Measurements from ENCODE around the gene SQOR. TPM values are rescaled to one million over a fixed set of nuclear protein-coding genes. Genes with fewer than 3 reads are reported as not detected.

The SQOR gene
- total RNA-seq, 1 experiment from 2014 or later: 17.6 TPM

DNA sequence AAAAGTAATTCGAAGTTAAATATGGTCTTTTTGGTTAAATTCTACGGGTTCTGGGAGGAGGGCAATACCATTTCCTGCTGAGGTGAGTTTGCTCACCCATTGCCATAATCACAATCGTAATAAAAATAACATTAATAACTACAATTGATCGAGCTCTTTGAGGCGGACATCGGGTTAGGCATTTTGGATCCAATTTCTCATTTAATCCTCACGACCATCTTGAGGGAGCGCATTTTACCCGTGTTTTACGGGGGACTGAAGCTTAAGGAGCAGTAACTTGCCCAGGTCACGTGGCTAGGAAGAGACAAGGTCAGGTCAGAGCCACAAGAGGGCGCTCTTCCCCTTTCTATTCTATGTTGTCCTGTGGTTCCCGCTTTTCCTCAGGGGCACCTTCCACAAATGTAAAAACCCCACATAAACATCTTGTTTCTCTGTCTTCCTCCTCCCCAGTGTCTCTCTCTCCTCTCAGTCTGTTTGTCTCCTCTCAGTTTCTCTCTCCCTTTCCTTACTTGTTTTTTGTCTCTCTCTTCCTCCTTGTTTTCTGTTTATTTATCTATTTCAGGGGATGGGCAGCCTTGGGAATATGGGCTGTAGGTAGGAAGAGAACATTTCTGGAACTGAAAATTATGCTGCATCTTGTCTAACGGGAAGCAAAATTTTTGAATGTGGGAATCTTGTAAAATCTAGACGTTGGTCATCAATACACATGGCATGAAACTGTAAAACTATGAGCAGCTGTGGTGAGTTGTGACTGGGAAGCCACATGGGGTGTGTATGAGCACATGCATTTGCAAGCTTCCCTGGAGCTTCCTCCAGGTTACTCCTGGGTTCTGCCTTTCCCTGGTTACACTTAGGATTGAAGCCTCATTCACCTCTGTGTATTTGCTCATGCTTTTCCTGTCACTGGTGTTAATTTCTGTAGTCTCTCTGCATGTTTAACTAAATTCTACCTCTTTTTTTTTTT is 71.0 kb downstream of the SQOR start:
- Histone ChIP-seq H3K4me3 (replicated peaks in 1 of 2; ENCODE audit: low read depth in 1 of 2, low read length in 2 of 2) (peak overlapping the region; percentile 21 to 40), H3K79me2 (ENCODE audit: insufficient read depth, low read length) (no peaks in the 10 kb centered on the region), H3K36me3 (ENCODE audit: control insufficient read depth in 1 of 2, insufficient read depth in 2 of 2, low read length in 2 of 2) (no peaks in the 10 kb centered on the region), H4K20me1 (ENCODE audit: insufficient read depth) (no peaks in the 10 kb centered on the region), H3K9me2 (ENCODE audit: insufficient read depth) (no peaks in the 10 kb centered on the region), H3K9me3 (ENCODE audit: control insufficient read depth in 1 of 2, insufficient read depth in 1 of 2, low read depth in 1 of 2, low read length in 2 of 2) (no peaks in the 10 kb centered on the region), H3K4me2 (ENCODE audit: low read length) (peak overlapping the region; percentile 71), H3K4me1 (ENCODE audit: control insufficient read depth in 1 of 2, insufficient read depth in 2 of 2, low read length in 2 of 2) (peaks cover 0 to 11% of the 10 kb centered on the region in 2 experiments; a peak in 2 of 4 replicates), H3K9ac (ENCODE audit: low read length) (peak overlapping the region; percentile 24; the same call in 1 of the 2 replicates), H2AFZ (ENCODE audit: low read depth, low read length, poor library complexity, severe bottlenecking) (peak overlapping the region; percentile 99), H3K27me3 (ENCODE audit: insufficient read depth, low read length) (no peaks in the 10 kb centered on the region), H3K27ac (ENCODE audit: low read depth, low read length) (no peak overlapping the region)
- intact Hi-C loops (cut with micrococcal nuclease): loop anchor here (2.0 to 5.0 kb wide), 2 partner anchors 85 to 607 kb away; no protein-coding TSS in a partner anchor
- TF ChIP-seq RAD21 (IDR thresholded peaks at IDR 0.05; ENCODE audit: low read depth): peak; percentile 65
- no peak for TF ChIP-seq POLR2AphosphoS5 (IDR thresholded peaks at IDR 0.05; ENCODE audit: low read depth, low read length)
- no peak for TF ChIP-seq EZH2phosphoT487 (IDR thresholded peaks at IDR 0.05; ENCODE audit: borderline replicate concordance)
- TF ChIP-seq, protein P1, sequence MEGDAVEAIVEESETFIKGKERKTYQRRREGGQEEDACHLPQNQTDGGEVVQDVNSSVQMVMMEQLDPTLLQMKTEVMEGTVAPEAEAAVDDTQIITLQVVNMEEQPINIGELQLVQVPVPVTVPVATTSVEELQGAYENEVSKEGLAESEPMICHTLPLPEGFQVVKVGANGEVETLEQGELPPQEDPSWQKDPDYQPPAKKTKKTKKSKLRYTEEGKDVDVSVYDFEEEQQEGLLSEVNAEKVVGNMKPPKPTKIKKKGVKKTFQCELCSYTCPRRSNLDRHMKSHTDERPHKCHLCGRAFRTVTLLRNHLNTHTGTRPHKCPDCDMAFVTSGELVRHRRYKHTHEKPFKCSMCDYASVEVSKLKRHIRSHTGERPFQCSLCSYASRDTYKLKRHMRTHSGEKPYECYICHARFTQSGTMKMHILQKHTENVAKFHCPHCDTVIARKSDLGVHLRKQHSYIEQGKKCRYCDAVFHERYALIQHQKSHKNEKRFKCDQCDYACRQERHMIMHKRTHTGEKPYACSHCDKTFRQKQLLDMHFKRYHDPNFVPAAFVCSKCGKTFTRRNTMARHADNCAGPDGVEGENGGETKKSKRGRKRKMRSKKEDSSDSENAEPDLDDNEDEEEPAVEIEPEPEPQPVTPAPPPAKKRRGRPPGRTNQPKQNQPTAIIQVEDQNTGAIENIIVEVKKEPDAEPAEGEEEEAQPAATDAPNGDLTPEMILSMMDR (IDR thresholded peaks at IDR 0.05 in 2 of 3, conservative IDR thresholded peaks at IDR 0.05 in 1 of 3; ENCODE audit: borderline replicate concordance in 1 of 3, insufficient read depth in 1 of 3, low read depth in 2 of 3, low read length in 2 of 3): peak; percentile 27 to 85 (median 80); a peak in 4 of 6 replicates
- RAD21 ChIA-PET (ENCODE audit: low non-redundant PET in 1 of 2, low total read pairs in 2 of 2, uncharacterized antibody in 2 of 2, unreplicated experiment in 2 of 2): interaction anchor here in 1 of 2 experiments (0.7 kb wide), 1 partner anchor 9 kb away, joined by 4 read pairs; no protein-coding TSS in a partner anchor
- POLR2A ChIA-PET: interaction anchor here (1.1 kb wide), 1 partner anchor 96 kb away, joined by 4 read pairs; no protein-coding TSS in a partner anchor
- CTCF ChIA-PET: interaction anchor here (0.6 to 1.9 kb wide), 17 partner anchors 9 to 248 kb away, joined by 3 to 18 read pairs (median 4); no protein-coding TSS in a partner anchor
- BruUV-seq (replicated peaks): no TSS peak
- DNase-seq (ENCODE audit: low read depth, low spot score) (peak; percentile 71), ATAC-seq (peak; percentile 93)
